Activated CD4-positive, alpha-beta T cell treated with anti-CD3 and anti-CD28 coated beads, Interleukin-2, Interleukin-6, amounts not matched to agents 100 ng/mL and 50 ng/mL, durations not matched to agents 16 hours and 8 hours (primary cell): ENCODE results near the gene UMODL1.

ENCODE experiments used
- DNase-seq: peaks from one replicate; pipeline ENCODE4 v3.0.0-alpha.2; 2020

UMODL1 gene

DNA sequence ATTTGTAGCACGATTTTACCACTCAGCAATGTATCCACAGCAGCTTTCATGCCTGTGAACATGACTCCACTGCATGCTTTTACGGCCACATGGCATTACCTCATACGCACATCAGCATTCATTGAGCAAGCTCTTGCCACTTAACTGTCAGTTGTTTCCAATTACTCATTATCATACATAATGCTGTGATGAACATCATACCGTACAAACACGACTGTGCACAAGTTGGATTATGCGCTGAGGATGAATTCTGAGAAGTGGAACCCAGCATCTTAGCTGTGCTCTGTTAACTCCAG is 9.6 kb downstream of the UMODL1 start:
- DNase-seq, result no peak

- no peak for DNase-seq
These were observed 10.0 kb downstream of the UMODL1 start for GRCh38 chr21:42081138-42081537.

- DNase-seq, result no peak
These were observed 10.8 kb downstream of the UMODL1 start for GRCh38 chr21:42081931-42082381.

GRCh38 chr21:42082501-42083360 is 11.6 kb downstream of the UMODL1 start:
- DNase-seq, result no peak

GRCh38 chr21:42083361-42083690 is 12.2 kb downstream of the UMODL1 start:
- no peak for DNase-seq

GRCh38 chr21:42084079-42084478 is 13.0 kb downstream of the UMODL1 start:
- DNase-seq, result no peak

DNA sequence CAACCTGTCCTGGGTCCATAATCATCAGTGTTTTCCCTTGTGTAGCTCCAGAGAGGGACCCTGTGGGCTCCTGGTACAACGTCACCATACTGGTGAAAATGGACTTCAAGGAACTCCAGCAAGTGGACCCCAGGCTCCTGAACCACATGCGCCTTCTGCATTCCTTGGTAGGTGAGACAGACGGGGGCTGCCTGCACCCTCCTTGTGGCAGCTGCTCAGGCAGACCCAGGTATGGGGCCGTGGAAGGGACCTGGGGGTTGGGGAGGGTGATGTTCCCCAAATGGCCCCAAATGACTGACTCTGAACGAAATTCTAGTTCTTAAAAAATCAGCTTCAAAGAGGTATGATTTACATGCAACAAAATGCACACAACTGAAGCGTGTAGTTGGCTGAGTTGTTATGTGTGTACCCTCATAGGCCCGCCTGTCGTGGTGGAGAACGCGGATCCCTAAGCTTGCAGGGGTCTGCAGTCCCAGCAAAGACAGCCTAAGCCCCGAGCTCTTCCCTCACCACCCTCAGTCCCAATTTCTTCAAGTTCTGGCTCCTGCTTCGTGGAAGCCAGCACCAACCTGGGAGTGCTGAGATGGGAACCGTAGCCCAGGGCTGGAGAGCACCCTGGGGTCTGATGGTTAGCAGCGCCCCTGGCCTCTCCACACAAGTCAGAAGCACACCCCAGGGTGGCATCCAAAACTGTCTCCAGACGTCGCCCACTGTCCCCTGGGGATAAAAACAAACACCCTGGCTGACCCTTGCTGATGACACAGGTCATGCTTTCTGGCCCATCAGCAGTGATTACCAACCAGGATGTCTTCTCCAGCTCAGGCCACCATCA is 14.3 kb downstream of the UMODL1 start:
- no peak for DNase-seq

- DNase-seq, result no peak
These were observed 15.9 kb downstream of the UMODL1 start for GRCh38 chr21:42086969-42087368.

- DNase-seq, result no peak
These were observed 17.0 kb downstream of the UMODL1 start for GRCh38 chr21:42088148-42088547.

- no peak for DNase-seq
These were observed 17.5 kb downstream of the UMODL1 start for GRCh38 chr21:42088658-42089057.

GRCh38 chr21:42089093-42089631 is 18.0 kb downstream of the UMODL1 start:
- no peak for DNase-seq

GRCh38 chr21:42089665-42090310 is 18.7 kb downstream of the UMODL1 start:
- DNase-seq, result no peak

DNA sequence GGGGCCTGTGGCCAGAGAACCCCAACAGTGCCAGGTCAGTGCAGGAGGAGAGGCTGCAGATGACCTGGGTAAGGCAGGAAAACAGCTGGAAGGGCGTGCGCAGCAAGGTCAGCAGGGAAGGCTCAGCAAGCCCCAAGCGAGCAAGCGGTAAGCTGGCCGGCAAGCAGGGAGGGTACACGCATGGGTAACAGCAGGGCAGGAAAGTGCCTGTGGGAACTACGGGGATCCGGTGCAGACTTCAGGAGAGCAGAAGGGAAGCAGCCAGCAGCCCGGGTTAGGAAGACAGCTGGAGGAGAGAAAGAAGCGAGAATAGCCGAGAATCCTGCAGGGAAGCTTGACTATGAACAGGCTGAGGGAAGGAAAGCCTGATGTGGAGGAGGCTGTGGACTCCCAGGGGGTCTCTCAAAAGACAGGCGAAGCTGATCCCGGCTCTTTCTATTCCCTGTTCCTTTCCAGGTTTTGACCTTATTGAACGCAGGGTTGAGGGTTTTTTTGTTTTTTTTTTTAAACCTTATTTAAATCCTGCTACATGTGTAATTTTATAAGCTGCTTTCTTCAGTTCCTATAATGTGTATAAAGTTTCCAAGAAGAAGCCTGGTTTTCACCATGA is 20.9 kb downstream of the UMODL1 start:
- no peak for DNase-seq

DNA sequence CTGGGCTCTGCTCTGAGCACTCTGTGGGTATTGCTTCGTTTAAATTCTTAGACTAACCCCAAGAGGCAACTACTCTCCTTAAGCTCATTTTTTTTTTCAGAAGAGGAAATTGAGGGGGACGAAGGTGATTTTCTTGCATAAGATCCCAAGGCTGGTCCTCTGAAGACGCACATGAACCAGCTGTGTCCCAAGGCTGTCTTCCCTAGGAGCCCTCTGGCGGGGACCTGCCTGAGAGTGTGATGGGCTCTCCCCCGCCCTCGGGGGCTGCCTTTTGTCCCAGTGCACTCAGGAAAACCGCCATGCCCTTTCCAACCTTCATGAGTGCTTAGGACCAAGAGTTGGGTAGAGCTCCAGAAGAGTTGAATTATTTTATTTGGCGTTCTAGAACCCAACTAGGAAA is 21.7 kb downstream of the UMODL1 start:
- DNase-seq, result no peak

DNA sequence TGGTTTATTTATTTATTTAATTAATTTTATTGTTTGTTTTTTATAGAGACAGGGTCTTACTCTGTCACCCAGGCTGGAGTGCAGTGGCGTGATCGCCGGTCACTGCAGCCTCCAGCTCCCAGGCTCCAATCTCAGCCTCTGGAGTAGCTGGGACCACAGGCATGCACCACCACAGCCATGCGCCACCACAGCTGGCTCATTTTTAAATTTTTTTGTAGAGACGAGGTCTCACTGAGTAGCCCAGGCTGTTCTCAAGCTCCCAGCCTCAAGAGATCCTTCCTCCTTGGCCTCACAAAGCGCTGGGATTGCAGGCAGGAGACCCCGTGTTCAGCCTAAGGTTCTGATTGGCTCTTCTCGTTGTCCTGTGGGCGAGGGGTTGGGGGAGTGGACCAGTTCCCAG is 22.1 kb downstream of the UMODL1 start:
- no peak for DNase-seq

- no peak for DNase-seq
These were observed 22.9 kb downstream of the UMODL1 start for GRCh38 chr21:42093991-42094421.

GRCh38 chr21:42094811-42095210 is 23.7 kb downstream of the UMODL1 start:
- DNase-seq, result no peak

- no peak for DNase-seq
These were observed 24.5 kb downstream of the UMODL1 start for GRCh38 chr21:42095581-42095980.

DNA sequence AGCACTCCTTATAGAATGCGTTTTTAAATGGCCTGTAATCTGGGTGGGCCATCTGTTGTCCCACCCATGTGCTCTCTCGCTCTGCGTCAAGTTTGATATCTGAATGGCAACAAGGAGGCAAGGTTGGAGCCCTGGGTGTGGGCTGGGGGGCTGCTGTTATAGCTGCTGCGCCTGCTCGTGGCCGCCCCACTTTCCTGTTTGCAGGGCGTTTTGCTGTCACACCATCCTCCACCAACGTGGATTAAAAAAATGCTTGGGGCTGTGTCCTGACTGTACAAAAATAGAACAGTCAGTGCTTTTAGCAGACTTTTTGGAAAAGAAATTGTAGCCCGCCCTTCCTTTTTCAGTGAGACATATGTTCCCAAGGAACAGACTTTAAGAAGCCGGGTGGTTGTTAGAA is 25.4 kb downstream of the UMODL1 start:
- DNase-seq, result no peak

GRCh38 chr21:42097274-42097673 is 26.2 kb downstream of the UMODL1 start:
- DNase-seq, result no peak

GRCh38 chr21:42097860-42098454 is 26.8 kb downstream of the UMODL1 start:
- no peak for DNase-seq

DNA sequence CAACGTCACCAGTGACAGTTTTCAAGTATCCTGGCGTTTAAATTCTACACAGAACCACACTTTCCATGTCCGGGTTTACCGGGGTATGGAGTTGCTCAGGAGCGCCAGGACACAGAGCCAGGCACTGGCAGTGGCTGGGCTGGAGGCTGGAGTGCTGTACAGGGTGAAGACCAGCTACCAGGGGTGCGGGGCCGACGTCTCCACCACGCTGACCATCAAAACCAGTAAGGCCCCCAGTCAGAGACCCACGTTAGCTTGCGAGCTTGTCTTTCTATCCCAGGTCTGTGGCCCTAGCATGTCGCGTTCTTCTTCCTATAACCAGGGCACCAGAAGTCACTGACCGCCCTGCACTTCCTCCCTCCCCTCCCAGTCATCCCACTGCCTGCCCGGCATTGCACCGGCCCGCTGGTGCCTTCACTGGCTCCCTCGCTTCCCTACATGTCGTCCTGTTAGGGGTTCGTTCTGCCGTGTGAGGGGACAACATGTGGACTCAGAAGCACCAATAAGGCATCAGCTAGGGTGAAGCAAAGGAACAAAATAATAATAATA is 27.9 kb downstream of the UMODL1 start:
- no peak for DNase-seq
